Subcutaneous adipose tissue (tissue), 4 donors: ENCODE data around the gene CDCA7. TPM values are rescaled to one million over a fixed set of nuclear protein-coding genes. Genes with fewer than 3 reads are reported as not detected.

Experiments used
- CTCF ChIP-seq: fragments of 450-650 bp; IDR thresholded peaks from one replicate; pipeline ENCODE4 v1.5.1; 2016; ENCODE audit warnings: low read depth, mild to moderate bottlenecking, control low read depth, antibody characterized with exemption, moderate library complexity
- total RNA-seq, 4 donors: library from RNA; depleted of rRNA; stranded (reverse); fragments of >200 nt; gene quantifications; one replicate each; pipeline ENCODE4 v1.1.0, GENCODE V29; 2016

CDCA7 gene
- total RNA-seq, 4 donors from 2014 or later: 0.38 to 1.8 (median 0.85) TPM; not detected in 1

- no peak for TF ChIP-seq CTCF
Observed at GRCh38 chr2:173395567-173396351, 41.1 kb downstream of the CDCA7 start.

DNA sequence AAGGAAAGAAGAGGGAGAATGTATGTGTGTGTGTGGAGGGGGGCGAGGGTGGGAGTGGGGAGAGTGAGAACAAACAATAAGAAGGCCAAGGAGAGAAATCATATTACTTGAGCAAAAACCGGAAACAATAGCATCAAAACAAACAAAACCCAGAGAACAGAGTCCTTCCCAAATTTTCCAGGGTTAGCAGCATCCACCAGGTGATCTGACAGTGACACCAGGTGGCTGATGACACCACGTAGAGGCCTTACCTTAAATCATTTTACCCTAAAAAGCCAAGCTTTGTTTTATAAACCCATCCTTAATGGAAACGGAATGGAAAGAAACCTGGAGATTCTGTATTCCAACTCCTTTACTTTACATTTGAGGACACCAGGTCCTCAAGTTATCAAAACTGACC, 42.9 kb downstream of the CDCA7 start:
- no peak for TF ChIP-seq CTCF

DNA sequence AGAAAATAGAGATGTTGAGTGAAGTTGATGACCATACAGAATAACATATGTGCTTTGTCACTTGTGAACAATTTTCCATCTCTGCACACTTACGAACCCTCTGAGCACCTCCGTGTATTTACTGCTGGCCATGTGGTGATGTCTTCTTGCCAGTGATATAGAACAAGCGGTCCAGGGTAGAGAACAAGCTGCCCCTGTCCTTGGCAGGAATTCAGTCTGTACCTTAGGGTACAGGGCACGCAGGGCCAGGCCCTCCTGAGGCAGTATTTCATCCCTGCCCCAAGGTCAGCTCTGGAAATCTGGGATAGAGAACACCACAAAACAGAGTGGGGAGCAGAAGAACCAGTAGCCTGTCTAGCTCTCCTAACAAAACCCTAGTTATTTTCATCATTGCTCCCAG, 44.6 kb downstream of the CDCA7 start:
- no peak for TF ChIP-seq CTCF

- TF ChIP-seq CTCF: no peak
Observed at GRCh38 chr2:173400760-173401159, 46.1 kb downstream of the CDCA7 start.

DNA sequence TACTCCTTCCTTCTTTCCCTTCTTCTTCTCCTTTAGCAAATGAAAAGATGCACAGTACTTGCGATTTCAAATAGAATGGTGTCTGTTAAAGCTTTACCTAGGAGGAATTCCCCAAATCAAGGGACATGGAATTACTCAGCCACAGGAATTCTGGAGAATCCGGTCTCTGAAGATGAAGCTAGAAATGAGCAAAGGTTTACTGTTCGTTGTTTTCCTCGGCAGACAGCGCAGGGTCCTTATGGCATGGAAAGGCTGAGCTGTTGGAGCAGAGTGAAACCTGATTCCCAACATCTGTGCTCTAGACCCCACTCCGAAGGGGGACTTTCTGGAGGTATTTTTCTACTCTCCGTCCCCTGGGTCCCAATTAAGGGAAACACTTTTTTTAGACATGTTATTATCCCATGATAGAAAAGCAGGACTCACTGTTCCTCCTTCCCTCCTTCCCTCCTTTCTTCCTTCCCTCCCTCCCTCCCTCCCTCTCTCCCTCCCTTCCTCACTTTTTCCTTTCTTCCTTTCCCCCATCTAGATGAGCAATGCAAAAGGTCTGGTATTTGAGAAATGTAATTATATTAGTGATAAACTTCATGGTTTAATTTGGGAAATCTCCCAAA, 47.1 kb downstream of the CDCA7 start:
- no peak for TF ChIP-seq CTCF

DNA sequence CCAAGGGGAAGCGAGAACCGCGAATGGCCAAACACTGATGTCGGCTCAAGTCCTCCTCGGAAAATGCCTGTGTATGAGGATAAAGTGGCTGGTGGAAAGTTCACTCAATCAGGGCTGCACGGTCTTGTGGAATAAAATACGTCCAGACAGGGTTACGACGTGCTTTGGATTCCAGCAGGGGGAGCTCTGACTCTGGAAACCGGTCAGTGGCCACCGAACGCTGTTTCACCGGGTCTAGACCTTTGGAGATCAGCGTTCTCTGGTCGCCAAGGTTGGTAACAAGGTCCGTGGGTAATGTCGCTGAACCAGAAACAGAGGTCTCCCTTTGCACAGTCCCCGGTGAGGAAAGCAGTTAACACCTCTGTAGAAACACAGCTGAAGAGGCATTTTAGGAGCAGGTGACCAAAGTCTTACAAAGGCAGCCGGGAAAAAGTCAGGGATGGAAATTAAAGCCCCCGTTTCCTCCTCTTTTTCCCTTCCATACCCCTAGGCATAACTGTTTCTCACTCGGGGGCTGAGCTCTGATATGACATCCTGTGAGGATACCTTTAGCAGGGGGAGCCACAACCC, 47.8 kb downstream of the CDCA7 start:
- no peak for TF ChIP-seq CTCF
